ENCODE measurements around the gene GSE1. TPM values are rescaled to one million over a fixed set of nuclear protein-coding genes. Genes with fewer than 3 reads are reported as not detected.
A peak's percentile ranks its signal among the peaks of the same experiment; 100 is the strongest.

GSE1 gene
- total and polyA plus RNA-seq, 2 of the 13 experiments (the other 11 are each of a cell fraction or from before 2014, with no cell fraction given), result 16.1 to 31.2 TPM

- no peak for TF ChIP-seq ZNF605 (CRISPR knock-in tag; IDR thresholded peaks at IDR 0.05)
- TF ChIP-seq YEATS2 (CRISPR knock-in tag; IDR thresholded peaks at IDR 0.05; ENCODE audit: borderline replicate concordance), result peak; percentile 45; the same call in 1 of the 2 replicates
- TF ChIP-seq GPN1 (CRISPR knock-in tag; IDR thresholded peaks at IDR 0.05; ENCODE audit: borderline replicate concordance), result no peak
- peak; percentile 12; the same call in 1 of the 2 replicates for TF ChIP-seq ZMYM4 (CRISPR knock-in tag; IDR thresholded peaks at IDR 0.05)
- no peak for TF ChIP-seq ZUFSP (CRISPR knock-in tag; IDR thresholded peaks at IDR 0.05; ENCODE audit: borderline replicate concordance)
- no peak for TF ChIP-seq CHD2 (IDR thresholded peaks at IDR 0.05; ENCODE audit: low read depth, low read length)
- TF ChIP-seq KAT2B (IDR thresholded peaks at IDR 0.05; ENCODE audit: borderline replicate concordance, low read depth, low read length), result no peak
- peak; percentile 80 for TF ChIP-seq ZNF138 (CRISPR knock-in tag; IDR thresholded peaks at IDR 0.05; ENCODE audit: low read depth)
- peak; percentile 47; the same call in 1 of the 2 replicates for TF ChIP-seq ZNF792 (CRISPR knock-in tag; IDR thresholded peaks at IDR 0.05)
- no peak for TF ChIP-seq CENPX (CRISPR knock-in tag; IDR thresholded peaks at IDR 0.05)
- no peak for TF ChIP-seq ZNF446 (CRISPR knock-in tag; IDR thresholded peaks at IDR 0.05)
- TF ChIP-seq NONO (IDR thresholded peaks at IDR 0.05), result no peak
- peak; percentile 86 for TF ChIP-seq NONO (CRISPR knock-in tag; conservative IDR thresholded peaks at IDR 0.05)
- peak; percentile 42; the same call in 1 of the 2 replicates for TF ChIP-seq ZNF460 (CRISPR knock-in tag; IDR thresholded peaks at IDR 0.05; ENCODE audit: borderline replicate concordance)
- TF ChIP-seq ZBTB37 (CRISPR knock-in tag; IDR thresholded peaks at IDR 0.05), result no peak
- peak; percentile 17 for TF ChIP-seq POGK (CRISPR knock-in tag; conservative IDR thresholded peaks at IDR 0.05)
- no peak; the same call in 1 of the 2 replicates for TF ChIP-seq BCL3 (CRISPR knock-in tag; IDR thresholded peaks at IDR 0.05)
- no peak for TF ChIP-seq CERS6 (CRISPR knock-in tag; IDR thresholded peaks at IDR 0.05)
- no peak for TF ChIP-seq ZNF260 (CRISPR knock-in tag; IDR thresholded peaks at IDR 0.05; ENCODE audit: borderline replicate concordance, low read depth)
- TF ChIP-seq ZNF713 (CRISPR knock-in tag; IDR thresholded peaks at IDR 0.05), result no peak
- peak; percentile 98 for TF ChIP-seq ZBTB25 (CRISPR knock-in tag; IDR thresholded peaks at IDR 0.05)
Observed at GRCh38 chr16:85612801-85613603, at the start of gene GSE1 (continued).
